ENCODE data around the gene VRK2. TPM values are rescaled to one million over a fixed set of nuclear protein-coding genes. Genes with fewer than 3 reads are reported as not detected.

Gene VRK2
- polyA plus RNA-seq, 3 donors: 13.5 to 31.6 (median 21.4) TPM

DNA sequence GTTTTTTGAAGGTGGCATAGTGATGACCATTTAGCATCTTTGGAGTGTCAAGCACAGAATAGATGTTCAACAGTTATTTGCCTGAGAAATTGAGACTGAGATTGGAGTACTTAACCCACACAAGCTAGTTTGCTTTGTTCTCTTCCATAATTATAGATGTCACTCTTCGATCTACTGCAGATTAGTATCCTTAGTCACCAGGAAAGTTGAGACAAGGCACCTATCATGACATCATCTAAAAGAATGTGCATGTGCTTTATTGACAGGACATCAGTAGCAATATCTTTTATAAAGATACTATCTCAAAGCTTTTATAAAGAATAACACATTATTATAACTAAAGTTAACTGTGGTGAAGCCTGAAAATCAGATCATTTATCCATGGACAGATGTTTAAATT lies 6.4 kb downstream of the VRK2 start:
- H4K20me1 ChIP-seq (ENCODE audit: insufficient read depth, low read length): peaks cover 15% of the 10 kb centered on the region
- H3K9me3 ChIP-seq (replicated peaks in 1 of 2; ENCODE audit: control insufficient read depth in 1 of 2, insufficient read depth in 1 of 2, low read length in 2 of 2): no peaks in the 10 kb centered on the region
- H3K27ac Mint-ChIP-seq: no peak overlapping the region
- peaks cover 37 to 39% of the 10 kb centered on the region in 2 donors for H3K36me3 Mint-ChIP-seq
- WGBS (ENCODE audit: insufficient coverage): no CpG with 5 or more reads among the region's 1 CpG
- H3K9ac ChIP-seq (ENCODE audit: insufficient read depth, low read length, poor library complexity, severe bottlenecking): no peak overlapping the region
- peaks cover 3 to 14% of the 10 kb centered on the region in 2 donors for H3K4me1 ChIP-seq (ENCODE audit: control insufficient read depth in 1 of 2, insufficient read depth in 2 of 2, low read length in 2 of 2)
- H3K36me3 ChIP-seq (replicated peaks in 1 of 2; ENCODE audit: control insufficient read depth in 1 of 2, insufficient read depth in 2 of 2, low read length in 2 of 2): peaks cover 17 to 53% of the 10 kb centered on the region in 2 donors
- no peak overlapping the region for H3K4me2 ChIP-seq (replicated peaks; ENCODE audit: extremely low read depth, low read length, poor library complexity, severe bottlenecking)
- no peaks in the 10 kb centered on the region for H3K27me3 Mint-ChIP-seq (ENCODE audit: low read depth in 3 of 3)
- no peak overlapping the region for H3K27ac ChIP-seq (ENCODE audit: low read depth in 1 of 2, low read length in 2 of 2)
- TF ChIP-seq, protein P1, sequence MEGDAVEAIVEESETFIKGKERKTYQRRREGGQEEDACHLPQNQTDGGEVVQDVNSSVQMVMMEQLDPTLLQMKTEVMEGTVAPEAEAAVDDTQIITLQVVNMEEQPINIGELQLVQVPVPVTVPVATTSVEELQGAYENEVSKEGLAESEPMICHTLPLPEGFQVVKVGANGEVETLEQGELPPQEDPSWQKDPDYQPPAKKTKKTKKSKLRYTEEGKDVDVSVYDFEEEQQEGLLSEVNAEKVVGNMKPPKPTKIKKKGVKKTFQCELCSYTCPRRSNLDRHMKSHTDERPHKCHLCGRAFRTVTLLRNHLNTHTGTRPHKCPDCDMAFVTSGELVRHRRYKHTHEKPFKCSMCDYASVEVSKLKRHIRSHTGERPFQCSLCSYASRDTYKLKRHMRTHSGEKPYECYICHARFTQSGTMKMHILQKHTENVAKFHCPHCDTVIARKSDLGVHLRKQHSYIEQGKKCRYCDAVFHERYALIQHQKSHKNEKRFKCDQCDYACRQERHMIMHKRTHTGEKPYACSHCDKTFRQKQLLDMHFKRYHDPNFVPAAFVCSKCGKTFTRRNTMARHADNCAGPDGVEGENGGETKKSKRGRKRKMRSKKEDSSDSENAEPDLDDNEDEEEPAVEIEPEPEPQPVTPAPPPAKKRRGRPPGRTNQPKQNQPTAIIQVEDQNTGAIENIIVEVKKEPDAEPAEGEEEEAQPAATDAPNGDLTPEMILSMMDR (IDR thresholded peaks at IDR 0.05): no peak
- no peaks in the 10 kb centered on the region for H3K27me3 ChIP-seq (ENCODE audit: control insufficient read depth in 2 of 2, insufficient read depth in 2 of 2, low read length in 2 of 2)
- intact Hi-C loops (cut with micrococcal nuclease): loop anchor here in 1 of 2 donors (5.0 kb wide), 1 partner anchor 44 kb away; no protein-coding TSS in a partner anchor
- peaks cover 27% of the 10 kb centered on the region for H3K4me1 Mint-ChIP-seq
- no peak overlapping the region for H3K4me3 ChIP-seq (replicated peaks in 1 of 3; ENCODE audit: low read depth in 2 of 3, low read length in 3 of 3)
- H3K79me2 ChIP-seq (ENCODE audit: insufficient read depth, low read length): peaks cover 28% of the 10 kb centered on the region
- DNase-seq: no peak
- no peaks in the 10 kb centered on the region for H3K9me3 Mint-ChIP-seq
- no peak overlapping the region for H2AFZ ChIP-seq (ENCODE audit: insufficient read depth, low read depth, low read length, poor library complexity, severe bottlenecking)
- no peak overlapping the region for H3K4me3 Mint-ChIP-seq

DNA sequence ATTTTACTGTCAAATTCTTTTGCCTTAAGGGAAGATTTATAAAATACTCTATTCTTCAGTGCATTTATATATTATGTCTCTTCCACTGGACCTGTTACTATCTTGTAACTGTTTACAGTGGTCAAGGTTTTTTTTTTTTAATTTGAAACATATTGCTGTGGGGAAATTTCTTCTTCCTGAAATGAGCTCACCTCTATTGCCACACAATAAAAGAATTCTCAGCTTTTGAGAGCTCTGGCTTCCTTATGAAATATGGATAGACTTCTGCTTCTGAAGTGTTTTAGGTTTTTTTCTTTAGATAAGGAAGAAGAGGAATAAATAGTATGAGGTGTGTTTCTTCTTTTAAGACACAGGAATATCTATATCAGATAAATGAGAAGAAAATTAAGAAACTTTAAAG lies 7.7 kb downstream of the VRK2 start:
- H3K4me3 Mint-ChIP-seq: no peak overlapping the region
- H4K20me1 ChIP-seq (ENCODE audit: insufficient read depth, low read length): peaks cover 15% of the 10 kb centered on the region
- peaks cover 25 to 59% of the 10 kb centered on the region in 2 donors for H3K36me3 ChIP-seq (replicated peaks in 1 of 2; ENCODE audit: control insufficient read depth in 1 of 2, insufficient read depth in 2 of 2, low read length in 2 of 2)
- no peak overlapping the region for H3K4me3 ChIP-seq (replicated peaks in 1 of 3; ENCODE audit: low read depth in 2 of 3, low read length in 3 of 3)
- peaks cover 39 to 40% of the 10 kb centered on the region in 2 donors for H3K36me3 Mint-ChIP-seq
- no peaks in the 10 kb centered on the region for H3K9me3 ChIP-seq (replicated peaks in 1 of 2; ENCODE audit: control insufficient read depth in 1 of 2, insufficient read depth in 1 of 2, low read length in 2 of 2)
- no peaks in the 10 kb centered on the region for H3K27me3 Mint-ChIP-seq (ENCODE audit: low read depth in 3 of 3)
- no peaks in the 10 kb centered on the region for H3K27me3 ChIP-seq (ENCODE audit: control insufficient read depth in 2 of 2, insufficient read depth in 2 of 2, low read length in 2 of 2)
- peak overlapping the region in 2 of 7 donors; percentile 6 to 15 for H3K27ac Mint-ChIP-seq
- no peak overlapping the region for H3K27ac ChIP-seq (ENCODE audit: low read depth in 1 of 2, low read length in 2 of 2)
- H3K4me1 ChIP-seq (ENCODE audit: control insufficient read depth in 1 of 2, insufficient read depth in 2 of 2, low read length in 2 of 2): peaks cover 3 to 12% of the 10 kb centered on the region in 2 donors
- H3K4me1 Mint-ChIP-seq: peaks cover 19% of the 10 kb centered on the region
- TF ChIP-seq, protein P1 (IDR thresholded peaks at IDR 0.05): no peak
- H3K9ac ChIP-seq (ENCODE audit: insufficient read depth, low read length, poor library complexity, severe bottlenecking): no peak overlapping the region
- no peak overlapping the region for H2AFZ ChIP-seq (ENCODE audit: insufficient read depth, low read depth, low read length, poor library complexity, severe bottlenecking)
- peaks cover 16% of the 10 kb centered on the region for H3K79me2 ChIP-seq (ENCODE audit: insufficient read depth, low read length)
- no peaks in the 10 kb centered on the region for H3K9me3 Mint-ChIP-seq
- no peak overlapping the region for H3K4me2 ChIP-seq (replicated peaks; ENCODE audit: extremely low read depth, low read length, poor library complexity, severe bottlenecking)
- peak; percentile 25 to 71 (median 67) for DNase-seq
- intact Hi-C loops (cut with micrococcal nuclease): loop anchor here in 1 of 2 donors (5.0 kb wide), 1 partner anchor 43 kb away; no protein-coding TSS in a partner anchor

Measured in CD14-positive monocyte (primary cell).